ENCODE data around the gene MRRF.

Gene MRRF, protein sequence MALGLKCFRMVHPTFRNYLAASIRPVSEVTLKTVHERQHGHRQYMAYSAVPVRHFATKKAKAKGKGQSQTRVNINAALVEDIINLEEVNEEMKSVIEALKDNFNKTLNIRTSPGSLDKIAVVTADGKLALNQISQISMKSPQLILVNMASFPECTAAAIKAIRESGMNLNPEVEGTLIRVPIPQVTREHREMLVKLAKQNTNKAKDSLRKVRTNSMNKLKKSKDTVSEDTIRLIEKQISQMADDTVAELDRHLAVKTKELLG

GRCh38 chr9:122264360-122265148 lies at the start of gene MRRF, which contains the start of gene RBM18:
MRRF (plus strand) TSS chr9:122264882; CDS start chr9:122270892, 6,010 bp downstream.
RBM18 (minus strand) TSS chr9:122264840; CDS start chr9:122261492, 3,348 bp downstream.
- peak; percentile 97 for DNase-seq

- no peak for DNase-seq
Observed at GRCh38 chr9:122215663-122216062, 49.0 kb upstream of the MRRF start.

GRCh38 chr9:122216138-122216797 lies 48.4 kb upstream of the MRRF start:
- DNase-seq, result no peak

DNA sequence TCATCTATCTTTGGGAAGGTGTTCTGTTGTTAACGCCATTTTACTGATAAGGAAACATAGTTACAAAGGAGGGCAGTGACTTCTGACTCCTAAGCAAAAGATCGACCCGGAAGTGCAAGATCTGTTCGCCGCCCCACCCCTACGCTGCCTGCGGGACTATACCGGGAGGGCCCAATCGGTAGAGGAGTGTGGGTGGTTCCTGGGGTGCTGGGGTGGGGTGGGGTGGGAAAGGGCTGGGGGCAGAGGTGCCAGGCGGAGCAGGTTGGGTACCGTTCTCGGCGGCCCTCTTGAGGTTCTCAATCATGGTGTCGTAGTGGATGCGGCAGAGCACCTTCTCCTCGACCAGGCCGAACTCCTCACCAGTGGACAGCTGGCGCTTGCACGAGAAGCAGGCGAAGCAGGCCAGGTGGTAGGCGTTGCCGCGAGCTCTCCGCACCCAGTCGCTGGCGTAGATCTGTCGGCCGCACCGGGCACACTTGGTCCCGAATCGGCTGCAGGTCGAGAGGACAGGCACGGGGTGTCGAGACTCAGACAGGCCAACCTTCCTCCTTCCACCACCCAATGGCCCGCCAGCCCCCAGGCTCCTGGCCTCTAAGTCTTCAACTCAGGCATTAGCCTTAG lies 47.8 kb upstream of the MRRF start:
- DNase-seq, result no peak

- DNase-seq, result no peak
Observed at GRCh38 chr9:122217640-122218039, 47.0 kb upstream of the MRRF start.

- no peak for DNase-seq
Observed at GRCh38 chr9:122218071-122218934, 46.4 kb upstream of the MRRF start.

DNA sequence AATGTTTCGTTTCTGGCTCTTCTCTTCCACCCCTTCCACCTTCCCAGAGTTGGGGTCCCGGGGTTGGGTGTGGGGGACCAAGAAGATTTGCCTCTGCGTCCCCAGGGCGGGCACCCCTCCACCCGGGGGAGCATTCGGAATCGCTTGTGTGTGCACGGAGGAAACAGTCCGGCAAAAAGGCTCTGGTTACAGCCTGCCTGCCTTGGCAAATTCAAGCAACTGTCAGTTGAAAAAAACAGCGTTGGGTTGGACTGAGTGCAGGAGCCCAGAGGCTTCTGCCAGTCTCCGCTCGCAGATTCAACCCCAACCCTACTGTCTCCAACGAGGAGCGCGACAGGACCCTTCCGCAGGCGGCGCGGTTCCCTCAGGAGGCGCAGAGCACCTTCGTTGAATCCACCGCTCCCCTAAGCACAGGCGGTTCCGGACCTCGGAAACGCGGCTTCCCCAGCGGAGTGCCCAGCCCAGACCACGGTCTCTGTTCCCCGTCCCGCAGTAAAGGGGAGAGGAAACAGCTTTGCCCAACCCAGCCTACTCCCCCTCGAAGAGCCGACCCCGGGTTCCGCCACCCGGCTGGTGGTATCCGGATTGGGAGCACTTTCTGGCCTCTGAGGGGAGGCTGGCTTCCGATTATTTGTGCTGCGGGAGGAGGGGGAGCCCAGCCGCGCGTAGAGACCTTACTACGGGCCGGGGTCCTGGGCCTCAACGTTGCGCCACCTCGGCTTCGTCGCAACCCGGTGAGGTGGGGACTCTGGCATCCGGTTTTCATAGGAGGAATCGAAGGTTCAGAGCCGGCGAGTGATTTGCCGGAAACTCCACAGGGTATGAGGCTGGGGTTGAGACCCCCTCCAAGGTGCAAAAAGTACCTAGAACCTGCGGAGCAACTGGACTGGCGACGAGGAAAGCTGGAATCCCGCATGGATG lies 45.5 kb upstream of the MRRF start:
- no peak for DNase-seq

DNA sequence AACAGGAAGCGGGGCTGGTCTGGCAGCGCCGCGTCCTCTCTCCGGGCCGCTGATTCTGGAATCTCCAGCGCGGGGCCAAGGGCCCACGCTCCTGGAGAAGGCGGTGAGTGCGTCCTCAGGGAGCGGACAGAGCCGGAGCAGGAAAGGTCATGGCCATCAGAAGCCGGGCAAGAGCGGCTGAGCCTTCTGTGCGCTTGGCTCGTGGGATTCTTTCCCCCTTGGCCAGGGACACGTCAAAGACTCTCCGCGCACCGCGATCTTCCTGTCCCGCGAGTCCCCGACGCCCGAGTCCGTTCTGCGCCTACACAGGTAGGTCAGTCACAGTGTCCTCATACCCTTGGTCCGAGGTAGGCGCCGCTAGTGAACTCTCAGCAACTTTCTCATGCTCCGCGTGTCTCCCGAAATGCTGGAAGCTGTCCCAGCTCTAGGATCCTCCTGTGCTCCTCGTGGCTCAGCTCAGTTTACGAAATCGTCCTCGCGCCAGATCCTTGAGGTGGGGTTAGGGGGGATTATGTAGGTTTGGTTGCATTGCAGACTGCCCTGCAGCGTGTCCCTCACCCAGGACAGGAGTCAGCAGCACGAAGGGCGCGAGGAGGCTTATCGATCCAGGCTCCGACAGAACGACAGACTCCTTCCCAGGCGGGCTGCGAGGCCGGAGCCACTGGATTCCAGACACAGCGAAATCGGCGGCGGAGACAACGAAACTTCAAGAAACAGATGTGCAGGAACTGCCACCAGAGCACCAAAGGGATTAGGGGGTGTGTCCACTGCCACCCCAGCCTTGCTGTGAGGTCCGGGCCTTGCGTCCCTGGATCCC lies 44.6 kb upstream of the MRRF start:
- DNase-seq, result no peak

- DNase-seq, result no peak
Observed at GRCh38 chr9:122220673-122221182, 44.0 kb upstream of the MRRF start.

DNA sequence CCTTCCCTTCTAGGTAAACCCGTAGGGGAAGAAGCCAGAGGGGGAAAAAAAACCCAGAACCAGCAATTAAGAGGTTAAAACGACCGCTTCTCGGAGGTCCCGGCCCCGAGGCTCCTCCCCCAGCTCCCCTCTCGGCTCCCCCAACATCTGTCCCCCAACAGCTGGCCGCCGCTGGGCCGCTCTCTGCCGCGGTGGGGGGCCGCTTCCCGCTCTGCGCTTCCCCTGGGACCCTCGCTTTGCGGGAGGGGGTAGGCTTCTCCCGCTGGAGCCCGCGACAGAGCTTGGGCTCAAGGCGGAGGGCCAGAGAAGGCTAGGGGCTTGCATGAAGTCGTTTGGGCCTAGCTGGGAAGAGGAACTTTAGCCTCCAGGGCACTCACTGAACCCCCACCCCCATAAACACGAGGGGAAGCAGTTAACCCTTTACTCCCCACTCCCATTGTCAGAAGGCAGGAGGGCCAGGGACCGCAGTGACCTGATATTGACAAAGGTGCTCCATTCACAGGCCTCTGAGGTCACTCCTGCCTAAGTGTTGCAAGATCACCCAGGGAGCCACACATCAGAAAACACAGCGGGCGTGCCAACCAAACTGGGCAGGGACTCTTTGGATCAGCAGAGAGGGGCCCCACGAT lies 43.4 kb upstream of the MRRF start:
- DNase-seq, result no peak

- DNase-seq, result no peak
Observed at GRCh38 chr9:122222791-122223190, 41.9 kb upstream of the MRRF start.

GRCh38 chr9:122223435-122223834 lies 41.2 kb upstream of the MRRF start:
- no peak for DNase-seq

GRCh38 chr9:122225312-122226141 lies 39.2 kb upstream of the MRRF start:
- no peak for DNase-seq

DNA sequence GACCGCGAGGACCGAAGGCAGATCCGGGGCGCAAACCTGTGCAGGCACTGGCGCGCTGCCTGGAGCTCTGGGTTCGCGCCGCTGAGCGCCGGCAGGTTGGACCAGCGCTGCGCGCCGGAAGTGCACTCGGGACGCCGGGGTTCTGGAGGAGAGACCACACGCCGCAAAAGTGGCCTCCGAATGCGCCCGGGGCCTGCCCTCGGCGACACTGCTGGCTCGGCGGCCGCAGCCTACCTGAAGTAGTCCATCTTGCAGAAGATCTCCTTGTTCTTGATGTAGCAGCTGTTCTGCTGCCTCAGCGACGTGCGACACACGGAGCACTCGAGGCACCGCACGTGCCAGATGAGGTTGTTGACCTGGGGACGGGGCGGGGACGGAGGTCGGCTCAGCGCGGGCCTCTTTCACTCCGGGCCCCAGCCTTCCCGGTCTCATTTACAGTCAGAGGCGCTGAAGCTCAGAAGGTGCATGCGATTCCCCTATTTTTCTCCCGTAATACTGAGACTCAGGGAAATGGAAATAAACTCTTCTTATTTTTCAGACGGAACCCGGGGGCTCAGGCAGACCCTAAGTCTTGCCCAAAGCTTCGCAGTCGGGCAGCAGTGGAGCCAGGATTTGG lies 38.4 kb upstream of the MRRF start:
- no peak for DNase-seq

DNA sequence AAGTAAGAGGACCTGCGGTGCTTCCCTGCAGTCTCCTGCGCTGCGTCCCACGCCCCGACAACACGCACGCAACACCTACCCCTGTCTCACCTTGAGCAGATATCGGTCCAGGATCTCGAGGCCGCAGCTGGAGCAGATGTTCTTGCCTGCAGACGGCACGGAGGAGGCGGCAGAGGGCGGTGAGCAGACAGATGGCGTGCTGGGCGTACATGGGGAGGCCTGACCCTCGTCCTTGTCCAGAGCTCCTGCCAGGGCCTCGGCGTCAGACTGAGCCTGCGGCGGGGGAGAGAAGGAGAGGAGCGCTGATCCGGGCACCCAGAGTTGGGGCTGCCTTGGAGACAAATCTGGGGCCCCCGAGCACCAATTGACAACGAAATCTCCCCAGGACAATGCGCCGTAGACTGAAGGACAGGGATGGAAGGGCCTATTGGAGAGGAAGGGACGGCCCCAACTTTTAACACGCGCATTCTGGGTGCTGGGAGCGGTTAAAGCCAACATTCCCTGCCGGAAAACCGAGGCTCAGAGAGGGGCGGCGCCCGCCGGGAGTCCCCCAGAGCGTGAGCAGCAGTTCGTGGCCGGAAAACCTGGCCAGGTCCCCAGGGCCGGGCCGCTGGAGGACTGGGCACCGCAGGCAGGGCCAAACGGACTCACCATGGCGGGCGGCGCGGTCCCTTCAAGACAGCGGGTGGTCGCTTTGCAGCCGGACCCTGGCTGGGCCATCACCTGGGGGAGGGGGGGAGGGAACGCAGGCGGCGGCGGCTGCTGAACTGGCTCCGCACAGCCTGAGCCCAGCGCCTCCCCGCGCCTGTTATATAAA lies 37.7 kb upstream of the MRRF start:
- DNase-seq, result no peak

- no peak for DNase-seq
Observed at GRCh38 chr9:122227575-122227900, 37.1 kb upstream of the MRRF start.

DNA sequence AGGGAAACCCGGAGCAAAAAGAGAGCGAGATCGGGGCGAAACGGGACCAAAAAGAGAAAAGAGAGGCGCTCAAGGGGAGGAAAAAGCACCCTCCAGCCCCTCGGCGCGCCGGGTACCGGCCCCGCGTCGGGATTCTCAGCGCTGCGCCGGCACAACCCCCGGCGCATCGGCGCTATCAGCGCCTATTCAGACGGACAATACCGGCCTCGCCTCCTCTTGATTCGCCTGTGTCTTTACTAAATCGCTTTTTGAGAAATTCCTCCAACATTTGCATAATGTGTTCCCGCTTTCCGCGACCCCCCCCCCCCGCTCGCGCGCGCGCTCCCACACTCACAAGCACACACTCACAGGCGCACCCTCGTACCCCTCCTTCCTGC lies 36.5 kb upstream of the MRRF start:
- no peak for DNase-seq

Data from activated CD8-positive, alpha-beta memory T cell treated with anti-CD3 and anti-CD28 coated beads for 24 hours (primary cell).